Body of pancreas (tissue), 4 donors: ENCODE data around the gene ZNF277. TPM values are rescaled to one million over a fixed set of nuclear protein-coding genes. Genes with fewer than 3 reads are reported as not detected.

ENCODE experiments used
- ATAC-seq: fragments of 150-250 bp; one replicate; pipeline ENCODE4 v1.9.1; 2016
- DNase-seq, 4 donors: peaks; one replicate each; pipeline ENCODE4 v3.0.0-alpha.2; 2019
- H3K27ac ChIP-seq, 4 donors: fragments of 200-600 bp; sonication (generic); 1 replicate in 3 of 4; 2 replicates in 1 of 4; pipeline versions ENCODE4 v1.5.1 to v1.6.1; 2016 to 2019; ENCODE audit warnings: mild to moderate bottlenecking in 1 of 4, mixed read lengths in 1 of 4, moderate library complexity in 1 of 4
- H3K27me3 ChIP-seq, 2 donors: fragments of 200-600 bp; sonication (generic); one replicate each; pipeline ENCODE4 v1.6.0; 2016; ENCODE audit warnings: mild to moderate bottlenecking in 1 of 2
- H3K36me3 ChIP-seq, 2 donors: fragments of 200-600 bp; sonication (generic); replicated peaks in 1 of 2; 2 replicates each; pipeline ENCODE4 v1.5.1; 2016; ENCODE audit warnings: low read depth in 2 of 2; ENCODE audit not compliant: insufficient read depth in 1 of 2
- H3K4me1 ChIP-seq: fragments of 200-600 bp; sonication (generic); one replicate; pipeline ENCODE4 v1.6.0; 2016
- H3K4me3 ChIP-seq, 2 donors: fragments of 200-600 bp; sonication (generic); 1 replicate in 1 of 2; 2 replicates in 1 of 2; pipeline ENCODE4 v1.5.1; 2016 to 2019
- H3K9me3 ChIP-seq, 3 donors: fragments of 200-600 bp; sonication (generic); 1 replicate in 2 of 3; 2 replicates in 1 of 3; pipeline ENCODE4 v1.5.1; 2016
- CTCF ChIP-seq, 7 experiments: fragments of 450-650 bp in 4 of 7; fragments of 200-600 bp in 3 of 7; sonication (generic) in 3 of 7; IDR thresholded peaks; one replicate each; pipeline ENCODE4 v1.5.1; 2016 to 2019; ENCODE audit warnings: antibody characterized with exemption in 7 of 7
- POLR2A ChIP-seq, 3 donors: fragments of 450-650 bp; IDR thresholded peaks; one replicate each; pipeline ENCODE4 v1.6.1; 2016; ENCODE audit warnings: antibody characterized with exemption in 3 of 3, mild to moderate bottlenecking in 2 of 3
- WGBS, 2 donors: methylation state at CpG; one replicate each; pipeline ENCODE4 v1.1.5; 2017; 5-methylcytosine and 5-hydroxymethylcytosine counted together
- intact Hi-C: fragments of 100-400 bp; cut with DNase I; formaldehyde crosslinking; loops from one replicate; pipeline ENCODE4 v1.15.1; 2023
- total RNA-seq, 2 donors: library from RNA; depleted of rRNA; stranded (reverse); fragments of >200 nt; gene quantifications; one replicate each; pipeline ENCODE4 v1.1.0, GENCODE V29; 2016

ZNF277 gene
- total RNA-seq, 2 donors from 2014 or later = 12.9 to 34.0 TPM

- no peak for TF ChIP-seq CTCF (IDR thresholded peaks at IDR 0.05)
- no peak for TF ChIP-seq POLR2A (IDR thresholded peaks at IDR 0.05)
- DNase-seq = no peak
- ATAC-seq = no peak
- Histone ChIP-seq H3K36me3 (no peaks in the 10 kb centered on the region), H3K27ac (no peak overlapping the region), H3K4me1 (peaks cover 11% of the 10 kb centered on the region), H3K4me3 (no peak overlapping the region), H3K27me3 (no peaks in the 10 kb centered on the region), H3K9me3 (no peaks in the 10 kb centered on the region)
- intact Hi-C loops = no loop called here
- 95 to 96% methylated on average over 1 of the region's 1 CpG for WGBS, 2 donors
These were observed 6.8 kb upstream of the ZNF277 start for GRCh38 chr7:112199672-112200071.

- no peaks in the 10 kb centered on the region for H3K36me3 ChIP-seq
- H3K4me3 ChIP-seq = no peak overlapping the region
- intact Hi-C loops = no loop called here
- 71 to 80% methylated on average over 6 of the region's 6 CpGs for WGBS, 2 donors
- peaks cover 11% of the 10 kb centered on the region for H3K4me1 ChIP-seq
- no peak for TF ChIP-seq POLR2A (IDR thresholded peaks at IDR 0.05)
- TF ChIP-seq CTCF (IDR thresholded peaks at IDR 0.05) = no peak
- no peak overlapping the region for H3K27ac ChIP-seq
- no peak for DNase-seq
- ATAC-seq = no peak
- no peaks in the 10 kb centered on the region for H3K27me3 ChIP-seq
- no peaks in the 10 kb centered on the region for H3K9me3 ChIP-seq
These were observed 5.1 kb upstream of the ZNF277 start for GRCh38 chr7:112201411-112201810.

- peaks cover 11% of the 10 kb centered on the region for H3K4me1 ChIP-seq
- H3K9me3 ChIP-seq = no peaks in the 10 kb centered on the region
- TF ChIP-seq POLR2A (IDR thresholded peaks at IDR 0.05) (no peak), CTCF (IDR thresholded peaks at IDR 0.05) (no peak)
- no peaks in the 10 kb centered on the region for H3K27me3 ChIP-seq
- H3K4me3 ChIP-seq = no peak overlapping the region
- H3K36me3 ChIP-seq = no peaks in the 10 kb centered on the region
- H3K27ac ChIP-seq = no peak overlapping the region
- ATAC-seq (no peak), DNase-seq (no peak)
- intact Hi-C loops = no loop called here
These were observed 4.7 kb upstream of the ZNF277 start for GRCh38 chr7:112201839-112202238.

- Histone ChIP-seq H3K36me3 (no peaks in the 10 kb centered on the region), H3K27ac (no peak overlapping the region), H3K27me3 (no peaks in the 10 kb centered on the region), H3K4me1 (peaks cover 15% of the 10 kb centered on the region), H3K4me3 (no peak overlapping the region), H3K9me3 (no peaks in the 10 kb centered on the region)
- intact Hi-C loops = no loop called here
- DNase-seq (peak; percentile 30 to 56 (median 40)), ATAC-seq (no peak)
- TF ChIP-seq POLR2A (IDR thresholded peaks at IDR 0.05) = no peak
- no peak for TF ChIP-seq CTCF (IDR thresholded peaks at IDR 0.05)
- 26 to 33% methylated on average over 2 of the region's 2 CpGs for WGBS, 2 donors
These were observed 3.7 kb upstream of the ZNF277 start for GRCh38 chr7:112202816-112203215.

- no peak for ATAC-seq
- Histone ChIP-seq H3K9me3 (no peaks in the 10 kb centered on the region), H3K27me3 (no peaks in the 10 kb centered on the region), H3K4me3 (no peak overlapping the region), H3K27ac (no peak overlapping the region), H3K4me1 (peaks cover 18% of the 10 kb centered on the region), H3K36me3 (no peaks in the 10 kb centered on the region)
- no peak for TF ChIP-seq CTCF (IDR thresholded peaks at IDR 0.05)
- TF ChIP-seq POLR2A (IDR thresholded peaks at IDR 0.05) = no peak
- no peak for DNase-seq
- intact Hi-C loops = no loop called here
- WGBS, 2 donors = 51 to 57% methylated on average over 4 of the region's 4 CpGs
These were observed 3.1 kb upstream of the ZNF277 start for GRCh38 chr7:112203365-112203739.
